ENCODE data around the gene PRSS57. TPM values are rescaled to one million over a fixed set of nuclear protein-coding genes. Genes with fewer than 3 reads are reported as not detected.
"Not testable (repeated sequence)": the region's sequence is repeated elsewhere in the genome, so short reads cannot be mapped to it uniquely, and the experiment has no call there.

PRSS57 gene
- total RNA-seq, 1 donor from 2014 or later, result not detected

DNA sequence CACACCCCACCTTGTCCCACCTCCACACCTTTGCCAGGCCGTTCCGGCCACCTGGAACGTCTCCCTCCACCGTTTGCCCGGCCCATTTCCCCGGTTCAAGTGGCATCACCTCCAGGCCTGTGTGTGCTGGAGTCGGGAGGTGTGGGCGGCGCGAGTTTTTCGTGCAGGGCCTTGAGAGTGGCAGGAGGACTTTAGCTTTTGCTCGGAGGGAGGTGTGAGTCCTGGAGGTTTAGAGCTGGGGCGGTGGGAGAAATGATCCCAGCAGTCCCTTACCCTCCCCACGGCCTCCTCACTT is 9.1 kb upstream of the PRSS57 start:
- DNase-seq (ENCODE audit: low read depth), result no peak

DNA sequence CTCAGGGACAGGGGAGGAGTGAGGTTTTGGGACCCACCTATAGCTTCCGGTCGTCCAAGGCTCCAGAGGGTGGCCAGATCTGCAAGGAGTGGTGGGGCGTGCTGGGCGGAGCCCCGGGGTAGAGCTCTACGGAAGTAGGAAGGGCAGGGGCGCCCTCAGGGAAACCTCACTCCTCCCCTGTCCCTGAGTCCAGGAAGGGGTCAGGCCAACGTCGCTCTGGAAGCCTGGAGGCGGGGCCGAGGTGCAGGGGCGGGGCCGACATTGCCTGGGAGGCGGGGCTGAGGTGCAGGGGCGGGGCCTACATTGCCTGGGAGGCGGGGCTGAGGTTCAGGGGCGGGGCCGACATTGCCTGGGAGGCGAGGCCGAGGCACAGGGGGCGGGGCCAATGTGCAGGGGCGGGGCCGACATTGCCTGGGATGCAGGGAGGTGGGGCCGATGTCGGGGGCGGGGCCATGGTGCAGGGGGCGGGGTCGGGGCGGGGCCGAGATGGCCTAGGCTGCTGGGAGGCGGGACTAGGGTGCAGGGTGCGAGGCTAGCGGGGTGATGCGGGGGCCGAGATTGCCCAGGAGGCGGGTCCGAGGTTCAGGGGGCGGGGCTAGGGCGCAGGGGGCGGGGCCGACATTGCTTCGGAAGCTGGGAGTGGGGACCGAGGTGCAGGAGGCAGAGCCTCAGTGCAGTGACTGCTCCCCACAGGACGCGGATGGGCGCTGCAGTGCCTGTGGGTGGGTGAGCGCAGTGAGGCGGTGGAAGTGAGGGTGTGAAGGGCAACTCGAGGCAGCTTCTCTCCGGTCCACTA is 8.6 kb upstream of the PRSS57 start:
- DNase-seq (ENCODE audit: low read depth), result no peak
- peaks cover 7% of the 10 kb centered on the region for H3K27me3 ChIP-seq (ENCODE audit: control insufficient read depth, insufficient read depth, low read length)
- TF ChIP-seq, protein P1, sequence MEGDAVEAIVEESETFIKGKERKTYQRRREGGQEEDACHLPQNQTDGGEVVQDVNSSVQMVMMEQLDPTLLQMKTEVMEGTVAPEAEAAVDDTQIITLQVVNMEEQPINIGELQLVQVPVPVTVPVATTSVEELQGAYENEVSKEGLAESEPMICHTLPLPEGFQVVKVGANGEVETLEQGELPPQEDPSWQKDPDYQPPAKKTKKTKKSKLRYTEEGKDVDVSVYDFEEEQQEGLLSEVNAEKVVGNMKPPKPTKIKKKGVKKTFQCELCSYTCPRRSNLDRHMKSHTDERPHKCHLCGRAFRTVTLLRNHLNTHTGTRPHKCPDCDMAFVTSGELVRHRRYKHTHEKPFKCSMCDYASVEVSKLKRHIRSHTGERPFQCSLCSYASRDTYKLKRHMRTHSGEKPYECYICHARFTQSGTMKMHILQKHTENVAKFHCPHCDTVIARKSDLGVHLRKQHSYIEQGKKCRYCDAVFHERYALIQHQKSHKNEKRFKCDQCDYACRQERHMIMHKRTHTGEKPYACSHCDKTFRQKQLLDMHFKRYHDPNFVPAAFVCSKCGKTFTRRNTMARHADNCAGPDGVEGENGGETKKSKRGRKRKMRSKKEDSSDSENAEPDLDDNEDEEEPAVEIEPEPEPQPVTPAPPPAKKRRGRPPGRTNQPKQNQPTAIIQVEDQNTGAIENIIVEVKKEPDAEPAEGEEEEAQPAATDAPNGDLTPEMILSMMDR (IDR thresholded peaks at IDR 0.05; ENCODE audit: insufficient read depth, low read length, poor library complexity, severe bottlenecking), result no peak
- no peaks in the 10 kb centered on the region for H3K36me3 ChIP-seq (ENCODE audit: control insufficient read depth, insufficient read depth, low read length)
- peak overlapping the region; percentile 3 for H3K4me3 ChIP-seq (ENCODE audit: low read depth, low read length)

More for the DNA sequence above, 9.1 kb upstream of the PRSS57 start:
- TF ChIP-seq, protein P1 (IDR thresholded peaks at IDR 0.05; ENCODE audit: insufficient read depth, low read length, poor library complexity, severe bottlenecking), result no peak
- peaks cover 7% of the 10 kb centered on the region for H3K27me3 ChIP-seq (ENCODE audit: control insufficient read depth, insufficient read depth, low read length)
- no peaks in the 10 kb centered on the region for H3K36me3 ChIP-seq (ENCODE audit: control insufficient read depth, insufficient read depth, low read length)
- H3K4me3 ChIP-seq (ENCODE audit: low read depth, low read length), result no peak overlapping the region

DNA sequence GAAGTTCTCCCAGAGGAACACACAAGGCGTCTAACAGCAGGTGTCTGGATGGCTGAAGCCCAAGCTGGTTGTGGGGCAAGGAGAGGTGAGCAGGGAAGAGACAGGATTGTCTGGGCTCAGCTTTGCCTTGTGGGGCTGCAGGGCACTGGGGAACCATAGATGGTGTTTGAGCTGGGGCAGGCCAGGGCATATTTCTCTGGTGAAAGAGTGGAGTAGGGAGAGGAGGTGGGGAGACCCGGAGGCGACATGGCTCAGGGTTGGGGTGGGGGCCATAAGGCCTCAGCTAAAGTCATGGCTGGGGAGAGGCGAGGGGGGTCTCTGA is 8.0 kb upstream of the PRSS57 start:
- H3K4me3 ChIP-seq (ENCODE audit: low read depth, low read length), result peak overlapping the region; percentile 3
- TF ChIP-seq, protein P1 (IDR thresholded peaks at IDR 0.05; ENCODE audit: insufficient read depth, low read length, poor library complexity, severe bottlenecking), result no peak

DNA sequence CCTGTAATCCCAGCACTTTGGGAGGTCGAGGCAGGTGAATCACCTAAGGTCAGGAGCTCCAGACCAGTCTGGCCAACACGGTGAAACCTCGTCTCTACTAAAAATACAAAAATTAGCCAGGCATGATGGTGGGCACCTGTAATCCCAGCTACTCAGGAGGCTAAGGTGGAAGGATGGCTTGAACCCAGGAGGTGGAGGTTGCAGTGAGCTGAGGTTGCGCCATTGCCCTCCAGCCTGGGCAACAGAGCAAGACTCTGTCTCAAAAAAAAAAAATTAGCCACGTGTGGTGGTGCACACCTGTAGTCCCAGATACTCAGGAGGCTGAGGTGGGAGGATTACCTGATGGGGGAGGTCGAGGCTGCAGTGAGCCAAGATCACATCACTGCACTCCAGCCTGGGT is 7.6 kb upstream of the PRSS57 start:
- not testable (repeated sequence) for H3K27me3 ChIP-seq (ENCODE audit: control insufficient read depth, insufficient read depth, low read length); H3K36me3 ChIP-seq (ENCODE audit: control insufficient read depth, insufficient read depth, low read length); DNase-seq (ENCODE audit: low read depth); H3K4me3 ChIP-seq (ENCODE audit: low read depth, low read length)

More for the DNA sequence above, 8.0 kb upstream of the PRSS57 start:
- no peak for DNase-seq (ENCODE audit: low read depth)
- Histone ChIP-seq H3K27me3 (ENCODE audit: control insufficient read depth, insufficient read depth, low read length) (peaks cover 7% of the 10 kb centered on the region), H3K36me3 (ENCODE audit: control insufficient read depth, insufficient read depth, low read length) (no peaks in the 10 kb centered on the region)

DNA sequence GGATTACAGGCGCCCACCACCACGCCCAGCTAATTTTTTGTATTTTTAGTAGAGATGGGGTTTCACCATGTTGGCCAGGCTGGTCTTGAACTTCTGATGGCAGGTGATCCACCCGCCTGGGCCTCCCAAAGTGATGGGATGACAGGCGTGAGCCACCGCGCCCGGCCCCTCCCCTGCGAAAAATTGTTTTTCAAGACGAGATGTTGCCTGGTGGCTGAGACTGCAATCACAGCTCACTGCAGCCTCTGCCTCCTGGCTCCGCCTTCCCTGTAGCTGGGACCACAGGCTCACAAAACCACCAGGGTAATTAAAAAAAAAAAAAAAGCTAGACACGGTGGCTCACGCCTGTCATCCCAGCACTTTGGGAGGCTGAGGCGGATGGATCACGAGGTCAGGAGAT is 4.6 kb upstream of the PRSS57 start:
- H3K4me3 ChIP-seq (ENCODE audit: low read depth, low read length); DNase-seq (ENCODE audit: low read depth); H3K36me3 ChIP-seq (ENCODE audit: control insufficient read depth, insufficient read depth, low read length): not testable (repeated sequence)
- H3K27me3 ChIP-seq (ENCODE audit: control insufficient read depth, insufficient read depth, low read length), result peaks cover 18% of the 10 kb centered on the region

DNA sequence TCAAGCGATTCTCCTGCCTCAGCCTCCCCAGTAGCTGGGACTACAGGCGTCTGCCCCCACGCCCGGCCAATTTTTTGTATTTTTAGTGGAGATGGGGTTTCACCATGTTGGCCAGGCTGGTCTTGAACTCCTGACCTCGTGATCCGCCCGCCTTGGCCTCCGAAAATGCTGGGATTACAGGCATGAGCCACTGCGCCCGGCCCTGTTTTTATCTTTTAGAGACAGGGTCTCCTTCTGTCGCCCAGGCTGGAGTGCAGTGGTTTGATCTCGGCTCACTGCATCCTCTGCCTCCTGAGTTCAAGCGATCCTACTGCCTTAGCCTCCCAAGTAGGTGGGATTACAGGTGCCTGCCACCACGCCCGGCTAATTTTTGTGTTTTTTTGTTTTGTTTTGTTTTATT is 3.3 kb upstream of the PRSS57 start:
- peaks cover 20% of the 10 kb centered on the region for H3K27me3 ChIP-seq (ENCODE audit: control insufficient read depth, insufficient read depth, low read length)
- H3K36me3 ChIP-seq (ENCODE audit: control insufficient read depth, insufficient read depth, low read length); DNase-seq (ENCODE audit: low read depth); H3K4me3 ChIP-seq (ENCODE audit: low read depth, low read length): not testable (repeated sequence)

DNA sequence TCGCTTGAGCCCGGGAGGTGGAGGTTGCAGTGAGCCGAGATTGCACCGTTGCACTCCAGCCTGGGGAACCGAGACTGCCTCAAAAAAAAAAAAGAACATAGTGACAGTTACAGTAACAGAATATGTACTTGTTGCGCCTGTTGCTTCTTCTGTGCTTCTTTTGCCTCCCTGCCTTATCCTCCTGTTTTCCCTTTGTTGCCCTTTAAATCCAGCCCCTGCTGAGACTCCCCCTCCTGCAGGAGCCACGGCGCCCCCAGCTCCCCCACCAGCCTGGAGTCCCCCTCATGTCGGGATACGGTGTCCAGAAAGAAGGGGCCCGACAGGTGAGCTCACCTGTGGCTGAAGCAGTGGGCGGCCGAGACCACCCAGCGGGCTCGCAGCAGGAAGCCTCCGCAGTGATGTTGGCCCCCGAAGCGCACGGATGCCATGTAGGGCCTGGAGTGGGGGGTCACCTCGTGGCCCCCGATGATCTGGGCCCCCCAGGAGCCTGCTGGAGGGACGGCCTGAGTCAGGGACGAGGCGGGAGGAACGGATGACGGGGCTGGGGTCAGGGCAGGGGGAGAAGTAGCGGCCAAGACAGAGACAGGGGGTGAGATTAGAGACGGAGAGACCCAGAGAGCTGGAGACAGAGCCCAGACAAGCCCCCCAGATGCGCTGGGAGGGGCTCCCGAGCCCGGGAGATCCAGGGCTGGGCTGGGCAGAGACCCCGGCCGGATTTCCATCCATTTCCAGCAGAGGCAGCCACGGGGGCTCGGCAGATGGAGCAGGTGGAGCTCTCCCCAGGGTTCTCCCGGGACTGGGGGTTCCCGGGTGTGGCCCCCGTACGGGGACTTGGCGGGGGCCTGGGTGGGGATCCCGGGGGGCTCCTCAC is 536 bp downstream of the PRSS57 start:
- TF ChIP-seq, protein P1 (IDR thresholded peaks at IDR 0.05; ENCODE audit: insufficient read depth, low read length, poor library complexity, severe bottlenecking), result no peak
- no peaks in the 10 kb centered on the region for H3K36me3 ChIP-seq (ENCODE audit: control insufficient read depth, insufficient read depth, low read length)
- no peak overlapping the region for H3K4me3 ChIP-seq (ENCODE audit: low read depth, low read length)
- DNase-seq (ENCODE audit: low read depth), result no peak
- peaks cover 17% of the 10 kb centered on the region for H3K27me3 ChIP-seq (ENCODE audit: control insufficient read depth, insufficient read depth, low read length)

Data from kidney epithelial cell (primary cell).